Mesenteric fat pad (tissue), 1 donor: ENCODE results near the gene PPARGC1A. TPM values are rescaled to one million over a fixed set of nuclear protein-coding genes. Genes with fewer than 3 reads are reported as not detected.

Source experiments
- DNase-seq: peaks from one replicate; pipeline ENCODE4 v3.0.0-alpha.2; 2020; ENCODE audit warnings: low spot score
- total RNA-seq: library from RNA; stranded (reverse); fragmentation: NEBNext Ultra II Directional; extraction: Animal tissue kit (Norgen Biotek cat#: 25700); gene quantifications from one replicate; pipeline ENCODE4 v1.2.1, GENCODE V29; 2021
- donor health status: DM: yes; HTN: yes; CAD: no.

PPARGC1A gene
- total RNA-seq, 1 donor from 2014 or later = 9.7 TPM

DNA sequence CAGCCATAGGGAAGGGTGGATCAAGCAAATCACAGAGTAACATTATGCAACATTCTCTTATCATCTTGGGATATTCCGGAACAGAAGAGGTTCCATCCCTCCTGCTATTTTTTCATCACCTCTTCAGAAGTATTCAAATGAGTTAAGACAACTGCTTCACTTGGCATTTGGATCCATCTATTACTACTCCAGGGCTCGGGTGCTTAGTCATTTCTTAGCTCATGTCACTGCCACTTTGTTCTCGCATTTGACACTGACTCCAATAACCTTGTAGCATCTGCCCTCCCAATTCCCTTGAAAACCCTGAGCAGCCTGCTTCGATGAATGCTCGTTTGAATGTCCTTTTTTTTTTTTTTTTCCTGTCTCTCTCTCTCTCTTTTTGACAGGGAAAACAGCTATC lies 114.9 kb downstream of the PPARGC1A start:
- DNase-seq = no peak

DNA sequence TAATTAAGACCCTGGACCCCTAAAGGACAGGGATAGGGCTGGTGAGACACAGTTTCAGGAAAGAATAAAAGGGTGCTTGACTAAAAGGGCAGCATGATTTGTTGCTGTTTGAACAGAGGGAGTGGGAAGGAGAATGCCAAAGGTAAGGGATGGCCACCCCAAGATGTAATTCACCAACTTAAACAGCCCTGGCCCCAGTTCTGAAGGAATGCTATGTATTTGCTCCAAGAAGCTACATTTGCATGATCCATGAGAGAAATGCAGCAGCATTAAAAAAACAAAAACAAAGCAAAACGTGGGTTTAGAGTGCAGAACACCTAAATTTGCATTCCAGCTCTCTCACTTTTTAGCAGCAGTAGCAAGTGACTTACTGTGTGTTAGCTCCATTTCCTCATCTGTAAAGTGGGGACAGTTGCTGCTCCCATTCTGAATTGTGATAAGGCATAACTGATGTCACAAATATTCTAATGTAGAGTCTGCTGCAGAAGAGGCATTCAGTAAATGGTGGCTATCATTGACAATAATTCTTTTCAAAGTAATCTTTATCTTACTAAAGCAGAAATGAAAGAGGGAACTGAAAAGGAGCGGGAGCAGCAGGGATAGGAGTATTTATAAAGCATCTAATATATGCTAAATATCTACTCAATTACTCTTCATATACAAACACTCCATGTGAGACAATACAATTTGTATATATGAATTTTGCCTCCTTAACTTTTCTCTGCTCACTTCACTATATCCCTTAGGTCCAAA lies 115.8 kb downstream of the PPARGC1A start:
- no peak for DNase-seq

DNA sequence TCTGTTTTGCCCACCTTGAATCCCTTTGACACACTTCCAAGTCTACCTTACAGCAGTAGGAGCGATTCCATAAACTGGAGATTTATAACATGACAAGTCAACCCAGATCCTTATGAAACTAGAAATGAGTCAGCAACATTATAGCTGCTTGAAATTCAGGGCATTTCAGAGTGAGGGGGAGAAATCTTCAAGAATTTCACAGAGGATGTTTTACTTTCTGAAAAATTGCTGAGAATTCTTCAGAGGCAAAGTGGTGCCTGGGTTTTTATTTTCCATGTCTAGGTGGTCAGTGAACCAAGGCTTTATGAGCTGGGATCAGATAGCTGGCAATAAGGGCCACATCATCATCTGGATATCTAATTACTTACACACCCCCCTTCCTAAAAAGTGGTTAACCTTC lies 119.8 kb downstream of the PPARGC1A start:
- no peak for DNase-seq

GRCh38 chr4:23769406-23769805 lies 120.4 kb downstream of the PPARGC1A start:
- DNase-seq = no peak

GRCh38 chr4:23768541-23768940 lies 121.3 kb downstream of the PPARGC1A start:
- no peak for DNase-seq

- no peak for DNase-seq
Measured at GRCh38 chr4:23766344-23766743, 123.5 kb downstream of the PPARGC1A start.

DNA sequence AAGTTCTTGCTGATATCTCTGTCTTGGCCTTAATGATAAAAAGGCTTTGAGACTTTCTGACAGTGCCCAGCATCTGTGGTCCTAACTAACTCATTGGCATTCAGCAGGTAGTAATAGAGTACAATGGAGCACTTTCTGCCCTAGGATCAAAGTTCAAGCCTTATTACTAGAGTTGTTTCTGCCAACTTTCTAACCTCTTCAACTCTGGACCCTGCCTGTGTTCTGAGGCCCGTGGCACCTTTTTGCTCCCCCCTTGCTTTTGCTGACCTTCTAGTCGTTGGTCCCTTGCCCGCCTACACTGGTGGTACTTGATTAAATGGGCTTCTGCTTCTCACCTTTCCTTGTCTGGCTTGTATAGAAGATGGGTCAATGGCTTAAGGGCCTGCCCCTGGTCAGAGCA lies 126.3 kb downstream of the PPARGC1A start:
- no peak for DNase-seq

- no peak for DNase-seq
Measured at GRCh38 chr4:23762551-23762950, 127.3 kb downstream of the PPARGC1A start.

DNA sequence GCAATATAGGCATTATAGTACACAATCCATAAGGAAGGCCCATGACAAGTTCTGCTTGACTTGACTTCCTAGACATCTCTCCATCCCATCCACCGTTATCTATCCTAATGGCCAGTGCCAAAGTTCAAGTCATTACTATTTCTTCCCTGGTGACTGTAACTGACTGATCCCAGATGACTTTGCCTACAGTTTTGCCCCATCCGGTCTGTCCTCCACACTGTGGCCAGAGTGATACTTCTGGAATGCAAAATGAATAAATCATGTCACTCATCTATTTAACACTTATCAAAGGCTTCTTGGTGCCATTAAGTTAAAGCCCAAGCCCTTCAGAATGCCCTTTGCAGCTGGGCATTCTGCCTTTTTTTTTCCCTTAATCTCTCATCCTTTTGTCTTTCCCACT lies 130.8 kb downstream of the PPARGC1A start:
- no peak for DNase-seq

DNA sequence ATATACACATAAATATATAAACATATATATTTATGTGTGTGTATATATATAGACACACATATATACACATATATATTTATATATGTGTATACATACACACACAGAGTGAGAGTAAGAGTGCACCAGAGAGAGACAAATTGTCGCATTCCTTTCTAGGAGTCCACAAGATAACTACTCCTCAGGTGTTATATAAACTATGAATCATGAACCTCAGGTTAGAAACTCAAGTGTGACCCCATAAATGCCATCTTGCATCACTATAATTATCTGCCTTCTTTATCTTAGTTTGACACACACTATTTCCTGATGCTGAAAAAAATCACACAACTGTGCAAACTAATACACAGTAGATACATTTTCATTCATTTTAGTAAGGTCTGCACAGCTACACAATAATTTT lies 135.2 kb downstream of the PPARGC1A start:
- no peak for DNase-seq

DNA sequence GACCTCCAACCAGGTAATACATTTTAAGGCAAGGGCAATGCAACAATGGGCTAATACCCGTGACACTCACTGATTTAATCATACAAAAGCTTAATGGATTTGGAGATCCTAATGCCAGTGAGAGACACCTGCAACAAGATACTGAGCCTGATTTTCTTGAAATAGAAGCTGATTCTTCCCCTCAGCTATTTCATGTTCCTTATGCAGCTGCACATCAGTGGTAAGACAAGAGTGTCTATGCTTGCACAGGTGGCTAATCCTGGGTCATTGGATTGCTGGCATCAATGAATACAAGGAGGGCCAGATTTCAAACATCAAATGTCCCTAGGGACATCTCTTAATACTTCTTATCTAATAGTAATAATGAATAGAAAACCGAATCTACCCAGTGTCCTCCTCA lies 139.7 kb downstream of the PPARGC1A start:
- DNase-seq = no peak

DNA sequence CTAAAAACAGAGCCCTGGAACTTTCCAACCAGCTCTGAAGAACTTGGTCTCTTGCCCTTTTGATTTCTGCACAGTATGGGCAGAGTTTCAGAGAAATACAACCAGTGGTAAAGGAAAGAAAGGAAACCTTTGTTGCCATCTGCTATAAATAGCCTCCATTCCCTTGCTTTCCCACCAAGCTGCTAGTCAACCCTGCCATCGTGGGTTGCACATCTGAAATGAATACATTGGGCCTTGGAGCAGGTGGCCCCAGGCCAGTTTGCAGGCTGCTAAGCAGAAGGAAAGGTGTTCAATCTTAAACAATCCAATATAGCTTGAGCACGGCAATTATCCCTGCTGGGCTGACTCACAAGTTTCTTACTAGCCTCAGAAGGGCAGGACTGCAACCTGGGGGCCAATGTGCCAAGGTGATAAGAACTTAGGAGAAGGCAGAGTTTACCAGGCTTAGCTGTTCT lies 142.5 kb downstream of the PPARGC1A start:
- DNase-seq = no peak

DNA sequence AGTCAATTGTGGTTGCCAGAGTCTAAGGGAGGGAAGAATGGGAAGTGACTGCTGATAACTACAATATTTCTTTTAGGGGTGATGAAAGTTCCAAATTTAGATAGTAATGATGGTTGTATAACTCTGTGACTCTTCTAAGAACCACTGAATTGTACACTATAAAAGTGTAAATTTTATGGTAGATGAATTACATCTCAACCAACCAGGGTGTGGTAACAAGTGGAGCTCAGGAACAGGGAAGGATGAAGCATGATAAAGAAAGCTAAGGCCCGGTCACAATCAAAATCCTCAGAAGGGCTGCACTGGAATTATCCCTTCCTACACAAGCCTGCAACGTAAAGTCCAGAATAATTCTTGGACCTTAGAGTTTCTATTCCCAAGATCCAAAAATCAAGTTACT lies 143.2 kb downstream of the PPARGC1A start:
- no peak for DNase-seq

DNA sequence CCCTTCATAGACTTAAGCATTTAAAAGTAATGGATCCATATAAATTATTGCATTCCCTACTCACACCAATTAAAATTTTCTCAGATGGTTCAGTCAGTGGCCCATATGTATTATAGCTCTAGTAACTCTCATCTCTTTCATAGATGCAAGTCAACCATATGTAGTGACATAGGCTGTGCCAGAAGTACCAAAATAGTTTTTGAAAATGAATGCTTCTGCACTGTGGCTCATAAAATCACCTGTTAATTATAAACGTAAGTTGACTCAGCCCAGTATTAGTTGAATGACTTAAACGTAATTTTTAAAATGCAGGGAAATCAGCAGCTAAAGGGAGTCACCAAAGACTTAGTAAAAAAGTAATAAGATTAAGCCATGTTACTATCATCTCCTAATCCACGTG lies 143.8 kb downstream of the PPARGC1A start:
- no peak for DNase-seq

- no peak for DNase-seq
Measured at GRCh38 chr4:23745377-23745776, 144.5 kb downstream of the PPARGC1A start.
